HepG2 (cell line): ENCODE measurements around the gene IDNK. TPM values are rescaled to one million over a fixed set of nuclear protein-coding genes. Genes with fewer than 3 reads are reported as not detected.

Experiments used
- CBX5 ChIP-seq: sonication (generic); formaldehyde crosslinking; IDR thresholded peaks from 2 replicates; pipeline ENCODE4 v1.4.0; 2020; ENCODE audit warnings: missing genetic modification reagents, borderline replicate concordance
- CCDC6 ChIP-seq: sonication (generic); formaldehyde crosslinking; IDR thresholded peaks from 2 replicates; pipeline ENCODE4 v1.8.1; 2022; ENCODE audit warnings: mild to moderate bottlenecking, missing genetic modification reagents, moderate library complexity
- EEA1 ChIP-seq: sonication (generic); formaldehyde crosslinking; IDR thresholded peaks from 2 replicates; pipeline ENCODE4 v1.5.1; 2020; ENCODE audit warnings: mild to moderate bottlenecking, missing genetic modification reagents, borderline replicate concordance
- FOSL1 ChIP-seq: sonication (generic); formaldehyde crosslinking; IDR thresholded peaks from 2 replicates; pipeline ENCODE4 v1.9.0; 2021; ENCODE audit warnings: missing genetic modification reagents, borderline replicate concordance
- HMGXB4 ChIP-seq, 2 experiments: sonication (generic) in 1 of 2; formaldehyde crosslinking in 1 of 2; IDR thresholded peaks; 2 replicates each; pipeline versions ENCODE4 v1.4.0 to v1.6.1; 2018 to 2020; ENCODE audit warnings: missing genetic modification reagents in 2 of 2, borderline replicate concordance in 1 of 2, low read depth in 1 of 2, mild to moderate bottlenecking in 1 of 2, missing biosample characterization in 1 of 2
- KDM1A ChIP-seq: IDR thresholded peaks from 2 replicates; pipeline ENCODE4 v1.6.1; 2016; ENCODE audit warnings: missing compliant biosample characterization
- KDM2A ChIP-seq: sonication (generic); formaldehyde crosslinking; IDR thresholded peaks from 2 replicates; pipeline ENCODE4 v1.4.0; 2020; ENCODE audit warnings: low read depth, missing genetic modification reagents, borderline replicate concordance
- KDM5A ChIP-seq: fragments of 200-600 bp; sonication (generic); IDR thresholded peaks from 2 replicates; pipeline ENCODE4 v1.7.0; 2018; ENCODE audit warnings: antibody characterized with exemption, mild to moderate bottlenecking, low read length, borderline replicate concordance
- NFE2L2 ChIP-seq: fragments of 150-350 bp; IDR thresholded peaks from 2 replicates; pipeline ENCODE4 v1.6.1; 2014; ENCODE audit warnings: low read length
- NR2C2 ChIP-seq: sonication (generic); formaldehyde crosslinking; IDR thresholded peaks from 2 replicates; pipeline ENCODE4 v1.4.0; 2020; ENCODE audit warnings: missing genetic modification reagents, mild to moderate bottlenecking, moderate library complexity, borderline replicate concordance
- SMAD1 ChIP-seq: sonication (generic); formaldehyde crosslinking; IDR thresholded peaks from 2 replicates; pipeline ENCODE4 v1.4.0; 2020; ENCODE audit warnings: missing genetic modification reagents, low read depth, mild to moderate bottlenecking, borderline replicate concordance
- SRSF9 ChIP-seq: fragments of 200-400 bp; formaldehyde crosslinking; IDR thresholded peaks from 2 replicates; pipeline ENCODE4 v1.6.1; 2018; ENCODE audit warnings: borderline replicate concordance, mild to moderate bottlenecking, low read depth, low read length; ENCODE audit not compliant: insufficient read depth, poor library complexity, severe bottlenecking
- ZBTB8A ChIP-seq: sonication (generic); formaldehyde crosslinking; IDR thresholded peaks from 2 replicates; pipeline ENCODE4 v1.4.0; 2020; ENCODE audit warnings: mild to moderate bottlenecking, low read depth, missing genetic modification reagents, borderline replicate concordance
- ZMYM4 ChIP-seq: sonication (generic); formaldehyde crosslinking; IDR thresholded peaks from 2 replicates; pipeline ENCODE4 v1.8.1; 2023; ENCODE audit warnings: mild to moderate bottlenecking, missing genetic modification reagents
- ZNF251 ChIP-seq: sonication (generic); formaldehyde crosslinking; IDR thresholded peaks from 2 replicates; pipeline ENCODE4 v1.9.0; 2021; ENCODE audit warnings: mild to moderate bottlenecking, missing genetic modification reagents
- ZNF33B ChIP-seq: sonication (generic); formaldehyde crosslinking; IDR thresholded peaks from 2 replicates; pipeline ENCODE4 v1.5.1; 2020; ENCODE audit warnings: mild to moderate bottlenecking, missing genetic modification reagents
- ZNF550 ChIP-seq: sonication (generic); formaldehyde crosslinking; IDR thresholded peaks from 2 replicates; pipeline ENCODE4 v1.4.0; 2020; ENCODE audit warnings: mild to moderate bottlenecking, missing genetic modification reagents, borderline replicate concordance
- ZNF761 ChIP-seq: sonication (generic); formaldehyde crosslinking; conservative IDR thresholded peaks from 2 replicates; pipeline ENCODE4 v1.4.0; 2020; ENCODE audit warnings: mild to moderate bottlenecking, missing genetic modification reagents
- ZNF790 ChIP-seq: sonication (generic); formaldehyde crosslinking; IDR thresholded peaks from 2 replicates; pipeline ENCODE4 v1.8.0; 2022; ENCODE audit warnings: missing genetic modification reagents, mild to moderate bottlenecking, borderline replicate concordance
- ZNF850 ChIP-seq: sonication (generic); formaldehyde crosslinking; conservative IDR thresholded peaks from 2 replicates; pipeline ENCODE4 v1.9.0; 2021; ENCODE audit warnings: mild to moderate bottlenecking, missing genetic modification reagents
- polyA plus RNA-seq, 8 experiments: library from polyadenylated mRNA; depleted of rRNA in 3 of 8; stranded (reverse) in 7 of 8; unstranded in 1 of 8; fragments of >200 nt; fragmentation: Illumina TruSeq in 4 of 8; extraction: Trizol in 4 of 8; gene quantifications; 2 replicates each; pipeline versions ENCODE4 v1.2.1 to v1.2.3, GENCODE V29; 2011 to 2016; ENCODE audit warnings: low read depth in 4 of 8, missing spikeins in 1 of 8, mixed read lengths in 1 of 8; ENCODE audit not compliant: insufficient read depth in 1 of 8
- total RNA-seq, 5 experiments: library from RNA; depleted of rRNA; stranded (reverse); fragments of >200 nt; fragmentation: Illumina TruSeq; extraction: Trizol; gene quantifications; 2 replicates each; pipeline ENCODE4 v1.2.3, GENCODE V29; 2016; ENCODE audit warnings: low read depth in 1 of 5
- TF ChIP-seq, protein P1 (sequence below): sonication (generic); formaldehyde crosslinking; IDR thresholded peaks from 2 replicates; pipeline ENCODE4 v1.8.0; 2022; ENCODE audit warnings: missing genetic modification reagents, mild to moderate bottlenecking, inconsistent platforms, borderline replicate concordance
- TF ChIP-seq, protein P2 (sequence below): sonication (generic); formaldehyde crosslinking; IDR thresholded peaks from 2 replicates; pipeline ENCODE4 v1.4.0; 2020; ENCODE audit warnings: mild to moderate bottlenecking, missing genetic modification reagents

The IDNK gene
- total and polyA plus RNA-seq, 2 of the 13 experiments (the other 11 are each of a cell fraction or from before 2014, with no cell fraction given) = 3.1 to 4.8 TPM

- TF ChIP-seq, protein P1, sequence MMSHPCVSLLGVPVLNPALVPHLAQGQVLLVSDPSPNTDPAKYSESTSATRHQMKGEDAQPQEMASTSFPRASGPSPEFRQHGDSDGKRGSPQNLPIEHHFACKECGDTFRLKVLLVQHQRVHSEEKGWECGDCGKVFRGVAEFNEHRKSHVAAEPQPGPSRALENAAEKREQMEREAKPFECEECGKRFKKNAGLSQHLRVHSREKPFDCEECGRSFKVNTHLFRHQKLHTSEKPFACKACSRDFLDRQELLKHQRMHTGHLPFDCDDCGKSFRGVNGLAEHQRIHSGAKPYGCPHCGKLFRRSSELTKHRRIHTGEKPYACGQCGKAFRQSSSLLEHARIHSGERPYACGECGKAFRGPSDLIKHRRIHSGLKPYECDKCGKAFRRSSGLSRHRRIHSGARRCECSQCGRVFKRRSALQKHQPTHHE (CRISPR knock-in tag) = no peak
- TF ChIP-seq FOSL1 (CRISPR knock-in tag) (no peak), ZNF33B (CRISPR knock-in tag) (no peak), KDM2A (CRISPR knock-in tag) (0 out of 2 replicates have a peak, but pooled peaks have one; percentile 32), KDM5A (peak; percentile 38; the same call in 1 of the 2 replicates), ZNF850 (no peak), ZBTB8A (CRISPR knock-in tag) (no peak), ZMYM4 (CRISPR knock-in tag) (peak; percentile 94), ZNF790 (CRISPR knock-in tag) (no peak), CBX5 (CRISPR knock-in tag) (0 out of 2 replicates have a peak, but pooled peaks have one; percentile 29), ZNF761 (CRISPR knock-in tag) (peak; percentile 82; the same call in 1 of the 2 replicates), ZNF550 (CRISPR knock-in tag) (no peak), KDM1A (CRISPR knock-in tag) (peak; percentile 64; the same call in 1 of the 2 replicates), EEA1 (CRISPR knock-in tag) (no peak), CCDC6 (CRISPR knock-in tag) (peak; percentile 60; the same call in 1 of the 2 replicates), NR2C2 (CRISPR knock-in tag) (peak; percentile 85), HMGXB4 (CRISPR knock-in tag; IDR thresholded peaks at IDR 0.05; ENCODE audit: borderline replicate concordance in 1 of 2, low read depth in 1 of 2) (no peak), SRSF9 (no peak), ZNF251 (CRISPR knock-in tag) (no peak), NFE2L2 (no peak), SMAD1 (CRISPR knock-in tag) (no peak)
- TF ChIP-seq, protein P2, sequence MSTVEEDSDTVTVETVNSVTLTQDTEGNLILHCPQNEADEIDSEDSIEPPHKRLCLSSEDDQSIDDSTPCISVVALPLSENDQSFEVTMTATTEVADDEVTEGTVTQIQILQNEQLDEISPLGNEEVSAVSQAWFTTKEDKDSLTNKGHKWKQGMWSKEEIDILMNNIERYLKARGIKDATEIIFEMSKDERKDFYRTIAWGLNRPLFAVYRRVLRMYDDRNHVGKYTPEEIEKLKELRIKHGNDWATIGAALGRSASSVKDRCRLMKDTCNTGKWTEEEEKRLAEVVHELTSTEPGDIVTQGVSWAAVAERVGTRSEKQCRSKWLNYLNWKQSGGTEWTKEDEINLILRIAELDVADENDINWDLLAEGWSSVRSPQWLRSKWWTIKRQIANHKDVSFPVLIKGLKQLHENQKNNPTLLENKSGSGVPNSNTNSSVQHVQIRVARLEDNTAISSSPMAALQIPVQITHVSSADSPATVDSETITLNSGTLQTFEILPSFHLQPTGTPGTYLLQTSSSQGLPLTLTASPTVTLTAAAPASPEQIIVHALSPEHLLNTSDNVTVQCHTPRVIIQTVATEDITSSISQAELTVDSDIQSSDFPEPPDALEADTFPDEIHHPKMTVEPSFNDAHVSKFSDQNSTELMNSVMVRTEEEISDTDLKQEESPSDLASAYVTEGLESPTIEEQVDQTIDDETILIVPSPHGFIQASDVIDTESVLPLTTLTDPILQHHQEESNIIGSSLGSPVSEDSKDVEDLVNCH = no peak
Measured at GRCh38 chr9:83629433-83630104, 6.6 kb downstream of the IDNK start (continued).
